HCEC 1CT (cell line): Measurements from ENCODE around the gene TIMM21.
A peak's percentile ranks its signal among the peaks of the same experiment; 100 is the strongest.

Experiments used
- DNase-seq: peaks from one replicate; pipeline ENCODE4 v3.0.0-alpha.2; 2017

The TIMM21 gene

DNA sequence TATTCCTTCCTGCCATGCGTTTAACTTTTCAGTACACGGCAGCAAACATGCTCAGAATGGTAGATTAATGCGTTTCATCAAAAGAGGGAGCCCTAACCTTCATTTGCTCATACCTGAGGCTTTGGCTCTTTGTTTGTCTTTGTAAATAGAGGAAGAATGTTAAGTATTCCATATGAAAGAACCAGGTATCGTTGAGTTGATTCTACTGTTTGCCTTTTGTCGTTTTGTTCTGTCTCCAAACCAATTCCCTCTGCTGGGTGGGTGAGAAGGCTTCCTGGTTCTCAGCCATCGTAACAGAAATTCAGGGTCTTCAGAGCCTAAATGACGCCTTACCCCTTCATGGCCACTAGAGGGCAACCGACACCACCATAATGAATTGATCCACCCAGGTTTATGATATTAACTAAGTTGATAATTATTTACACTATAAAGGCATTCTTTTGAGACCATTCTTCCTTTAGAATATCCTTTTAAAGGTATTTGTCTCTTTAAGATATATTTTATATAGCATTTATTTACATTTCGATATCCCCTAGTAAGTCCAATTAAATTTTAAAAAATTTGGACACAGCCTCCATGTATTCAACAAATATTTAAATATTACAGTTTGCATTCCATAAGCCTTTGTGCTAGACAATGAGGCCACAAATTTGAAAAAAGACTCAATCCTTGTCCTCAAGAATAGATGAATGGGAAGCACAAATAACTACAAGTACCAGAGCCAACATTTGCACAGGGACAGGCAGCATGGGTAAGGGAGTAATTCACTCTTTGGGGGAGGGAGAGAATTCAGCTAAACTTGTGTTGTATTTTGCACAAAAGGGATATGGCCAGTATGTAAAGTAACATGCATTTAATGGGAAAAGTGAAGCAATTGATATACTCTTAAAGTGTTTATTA, 48.1 kb downstream of the TIMM21 start:
- peak; percentile 64 for DNase-seq

DNA sequence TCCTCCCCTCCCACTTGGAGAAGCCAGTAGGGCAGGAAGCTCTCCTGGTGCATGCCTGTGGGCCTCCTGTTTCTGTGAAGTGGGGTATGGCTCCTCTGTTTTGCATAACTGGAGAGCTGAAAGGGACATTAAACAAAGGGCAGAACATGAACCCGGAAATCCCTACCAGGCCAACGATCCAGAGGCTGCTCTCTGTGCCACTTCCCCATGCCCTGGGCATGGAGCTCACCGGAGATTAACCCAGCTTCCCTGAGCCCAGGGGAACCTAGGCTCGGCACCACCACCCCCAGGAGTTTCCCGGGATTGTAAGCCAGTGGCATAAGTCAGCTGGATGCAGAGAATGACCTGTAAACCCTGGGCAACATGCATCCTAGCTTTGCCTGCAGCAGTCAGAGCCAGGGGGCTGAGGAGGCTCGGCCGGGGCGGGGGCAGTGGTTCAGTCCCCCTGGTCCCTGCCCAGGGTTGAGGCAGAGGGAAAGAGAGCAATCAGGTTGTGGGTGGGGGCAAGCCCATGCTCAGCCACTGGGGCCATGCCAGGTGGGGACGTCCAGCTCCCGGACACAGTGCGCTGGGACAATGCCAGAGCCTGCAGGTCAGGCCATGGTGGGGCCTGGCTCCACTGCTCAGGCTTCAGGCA, 49.5 kb downstream of the TIMM21 start:
- DNase-seq: no peak

DNA sequence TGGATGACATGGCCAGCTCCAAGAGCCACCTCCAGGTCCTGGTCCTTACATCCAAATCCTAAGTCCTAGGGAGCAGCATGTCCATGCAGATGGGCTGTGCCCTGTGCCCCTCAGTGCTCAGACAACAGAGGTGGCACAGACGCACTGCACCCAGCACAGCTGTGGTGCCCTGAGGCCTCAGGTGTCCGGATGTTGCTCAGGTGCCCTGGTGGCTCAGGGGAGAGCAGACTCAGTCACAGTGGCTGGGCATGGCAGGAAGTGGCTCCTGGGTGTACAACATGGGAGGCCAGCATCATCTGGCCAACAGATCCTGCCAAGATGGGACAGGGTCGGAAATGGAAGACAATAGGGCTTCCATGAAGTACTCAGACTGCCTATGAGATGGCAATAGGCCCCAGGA, 50.1 kb downstream of the TIMM21 start:
- DNase-seq: no peak

DNA sequence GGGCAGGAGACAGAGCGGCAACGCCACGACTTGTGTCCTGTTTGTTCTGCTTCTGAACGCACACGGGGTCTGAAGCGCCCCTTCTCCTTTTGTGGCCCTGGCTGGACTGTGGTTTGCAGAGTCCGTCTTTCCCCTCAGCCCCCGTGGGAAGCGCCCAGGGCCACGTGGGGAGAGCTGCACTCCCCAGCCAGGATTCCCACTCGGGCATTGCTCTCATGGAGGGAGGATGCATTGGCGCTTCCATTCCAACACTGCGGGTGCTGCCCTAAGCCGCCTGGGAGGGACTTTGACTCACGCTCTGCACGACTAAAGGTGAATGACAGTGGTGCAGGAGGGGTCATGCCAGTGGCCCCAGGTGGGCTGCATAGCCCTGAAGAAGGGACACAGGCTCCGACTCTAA, 52.5 kb downstream of the TIMM21 start:
- DNase-seq: no peak

DNA sequence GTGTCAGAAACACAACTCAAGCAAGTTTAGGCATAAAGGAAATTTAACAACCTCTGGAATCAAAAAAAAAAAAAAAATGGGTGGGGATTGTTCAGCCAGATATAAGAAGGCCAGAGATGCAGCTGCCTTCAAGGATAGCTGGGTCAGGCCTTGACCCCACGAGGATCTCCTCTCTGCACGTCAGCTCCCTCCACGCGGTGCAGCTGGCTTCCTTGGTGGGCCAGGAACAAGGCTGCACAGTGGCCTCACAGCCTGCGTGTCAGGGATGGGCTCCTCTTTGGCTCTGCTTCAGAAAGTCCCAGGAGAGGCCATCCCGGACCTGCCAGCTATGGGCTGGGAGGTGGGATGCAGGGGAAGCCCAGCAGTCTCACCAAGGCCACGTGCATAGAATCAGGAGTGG, 55.5 kb downstream of the TIMM21 start:
- DNase-seq: no peak

DNA sequence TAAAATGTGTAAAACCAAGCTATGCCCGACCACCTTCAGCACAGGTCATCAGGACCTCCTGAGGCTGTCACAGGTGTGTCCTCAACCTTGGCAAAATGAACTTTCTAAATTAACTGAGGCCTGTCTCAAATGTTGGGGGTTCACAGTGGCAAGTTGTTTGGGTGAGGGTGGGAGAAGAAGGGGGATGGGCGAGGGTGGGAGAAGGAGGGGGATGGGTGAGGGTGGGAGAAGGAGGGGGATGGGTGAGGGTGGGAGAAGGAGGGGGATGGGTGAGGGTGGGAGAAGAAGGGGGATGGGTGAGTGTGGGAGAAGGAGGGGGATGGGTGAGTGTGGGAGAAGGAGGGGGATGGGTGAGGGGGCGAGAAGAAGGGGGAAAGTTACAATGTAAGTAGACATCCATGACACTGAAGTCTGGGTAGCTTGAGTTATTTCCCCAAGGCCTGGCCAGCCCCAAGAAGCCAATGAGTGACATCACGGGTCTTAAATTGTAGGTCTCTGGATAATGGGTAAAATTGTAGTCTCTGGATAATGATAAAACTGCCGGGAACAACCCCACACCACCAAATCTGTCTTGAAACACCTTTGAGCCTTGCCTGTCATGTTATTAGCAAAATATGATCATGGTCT, 56.3 kb downstream of the TIMM21 start:
- no peak for DNase-seq
